MCF 10A (cell line): ENCODE data around the gene BEND7. TPM values are rescaled to one million over a fixed set of nuclear protein-coding genes. Genes with fewer than 3 reads are reported as not detected.

Experiments
- BruUV-seq: library from RNA; stranded (reverse); fragments of 400-500 nt; replicated peaks from 2 replicates; lab custom pipeline; 2021; lab: Mats Ljungman, UMichigan
- CTCF ChIA-PET: fragments of 300-600 bp; sonication (Branson Sonifier 250); formaldehyde crosslinking; extraction: SDS; loops from one replicate; lab custom pipeline; 2021; ENCODE audit warnings: antibody characterized with exemption, inconsistent platforms; lab: Yijun Ruan, JAX
- POLR2A ChIA-PET: fragments of 300-600, 350-650 bp; sonication (Branson Sonifier 250); formaldehyde crosslinking; extraction: SDS; loops from one replicate; lab custom pipeline; 2020; ENCODE audit warnings: antibody characterized with exemption, inconsistent platforms; lab: Yijun Ruan, JAX
- DNase-seq: peaks from one replicate; pipeline ENCODE4 v3.0.0-alpha.2; 2018; ENCODE audit not compliant: unreplicated experiment
- H3K27ac Mint-ChIP-seq: one replicate; pipeline ENCODE4 v1.8.0; 2022; ENCODE audit warnings: mild to moderate bottlenecking, low read depth, mixed read lengths; ENCODE audit not compliant: unreplicated experiment
- H3K27me3 Mint-ChIP-seq: one replicate; pipeline ENCODE4 v1.8.0; 2022; ENCODE audit warnings: mixed read lengths; ENCODE audit not compliant: insufficient read depth, unreplicated experiment
- H3K36me3 Mint-ChIP-seq: one replicate; pipeline ENCODE4 v1.8.0; 2022; ENCODE audit warnings: mild to moderate bottlenecking, moderate library complexity, mixed read lengths; ENCODE audit not compliant: insufficient read depth, unreplicated experiment
- H3K4me1 Mint-ChIP-seq: one replicate; pipeline ENCODE4 v1.8.0; 2022; ENCODE audit warnings: mixed read lengths; ENCODE audit not compliant: insufficient read depth, unreplicated experiment
- H3K4me3 Mint-ChIP-seq: one replicate; pipeline ENCODE4 v1.8.0; 2022; ENCODE audit warnings: mild to moderate bottlenecking, moderate library complexity, mixed read lengths; ENCODE audit not compliant: unreplicated experiment
- H3K9me3 Mint-ChIP-seq: one replicate; pipeline ENCODE4 v1.8.0; 2022; ENCODE audit warnings: mixed read lengths; ENCODE audit not compliant: unreplicated experiment
- CTCF ChIP-seq: fragments of 200-600 bp; IDR thresholded peaks from one replicate; pipeline ENCODE4 v1.8.0; 2022; ENCODE audit warnings: antibody characterized with exemption, mild to moderate bottlenecking; ENCODE audit not compliant: unreplicated experiment
- intact Hi-C: fragments of 100-400 bp; cut with micrococcal nuclease; formaldehyde crosslinking; loops from 2 replicates; pipeline ENCODE4 v1.14.1; 2022
- total RNA-seq: library from RNA; stranded (reverse); gene quantifications from 2 replicates; pipeline ENCODE4 v1.2.3, GENCODE V29; 2022

The BEND7 gene
- total RNA-seq, 1 experiment from 2014 or later = 12.4 TPM

- intact Hi-C loops = no loop called here
- POLR2A ChIA-PET = no interaction called here
These were observed 103.4 kb downstream of the BEND7 start for GRCh38 chr10:13425397-13425796.

GRCh38 chr10:13422800-13423199 is 106.0 kb downstream of the BEND7 start:
- no peak for TF ChIP-seq CTCF
- Mint-ChIP-seq H3K4me3 (no peak overlapping the region), H3K27ac (no peak overlapping the region), H3K9me3 (no peaks in the 10 kb centered on the region), H3K27me3 (peaks cover 20% of the 10 kb centered on the region), H3K36me3 (no peaks in the 10 kb centered on the region), H3K4me1 (no peaks in the 10 kb centered on the region)
- no TSS peak for BruUV-seq
- POLR2A ChIA-PET = no interaction called here
- intact Hi-C loops = no loop called here
- CTCF ChIA-PET = interaction anchor here (0.6 to 0.7 kb wide), 2 partner anchors 163 to 178 kb away, joined by 3 to 4 read pairs; no protein-coding TSS in a partner anchor
- DNase-seq = no peak

More at GRCh38 chr10:13425397-13425796, 103.4 kb downstream of the BEND7 start:
- no peak for DNase-seq
- no TSS peak for BruUV-seq
- no peak for TF ChIP-seq CTCF
- Mint-ChIP-seq H3K27ac (no peak overlapping the region), H3K36me3 (no peaks in the 10 kb centered on the region), H3K4me3 (no peak overlapping the region), H3K4me1 (no peaks in the 10 kb centered on the region), H3K27me3 (peaks cover 23% of the 10 kb centered on the region), H3K9me3 (no peaks in the 10 kb centered on the region)
- CTCF ChIA-PET = no interaction called here

- Mint-ChIP-seq H3K27me3 (peaks cover 7% of the 10 kb centered on the region), H3K27ac (no peak overlapping the region), H3K9me3 (no peaks in the 10 kb centered on the region), H3K36me3 (no peaks in the 10 kb centered on the region), H3K4me1 (no peaks in the 10 kb centered on the region), H3K4me3 (no peak overlapping the region)
- BruUV-seq = no TSS peak
- intact Hi-C loops = no loop called here
- TF ChIP-seq CTCF = no peak
- no peak for DNase-seq
- CTCF ChIA-PET = no interaction called here
- POLR2A ChIA-PET = no interaction called here
These were observed 107.4 kb downstream of the BEND7 start for GRCh38 chr10:13421382-13421917.

DNA sequence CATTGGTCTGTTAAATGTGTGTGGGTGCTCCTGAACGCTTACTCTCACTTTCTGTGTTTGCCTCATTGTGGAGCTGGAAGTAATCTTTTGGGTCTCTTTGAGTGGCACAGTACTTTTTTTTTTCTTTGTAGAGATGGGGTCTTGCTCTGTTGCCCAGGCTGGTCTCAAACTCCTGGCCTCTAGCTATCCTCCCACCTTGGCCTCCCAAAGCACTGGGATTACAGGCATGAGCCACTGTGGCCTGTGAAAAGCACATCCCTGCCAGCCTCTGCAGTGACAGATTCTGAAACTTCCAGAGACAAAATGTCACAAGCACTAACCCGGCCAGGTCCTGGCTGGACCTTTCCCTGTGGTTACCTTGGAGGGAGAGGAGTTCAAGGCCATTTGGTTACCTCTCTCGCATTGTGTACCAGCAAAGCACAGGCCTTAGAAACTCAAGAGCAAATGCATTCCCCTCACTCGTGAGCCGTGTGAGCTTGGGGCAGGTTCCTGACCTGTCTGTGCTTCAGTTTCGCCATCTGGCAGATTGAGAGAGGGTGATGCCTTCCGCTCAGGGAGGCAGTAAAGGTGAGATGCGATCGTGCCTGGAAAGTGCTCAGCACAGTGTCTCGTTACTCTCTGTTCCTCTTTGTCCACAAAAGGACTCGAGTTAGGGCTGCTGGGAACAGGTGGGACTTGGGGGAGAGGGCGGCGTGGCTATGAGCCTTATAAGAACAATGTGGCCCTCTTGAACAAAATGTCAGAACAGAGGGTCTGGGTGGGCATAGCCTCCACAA is 108.1 kb downstream of the BEND7 start:
- no peak for TF ChIP-seq CTCF
- no peaks in the 10 kb centered on the region for H3K36me3 Mint-ChIP-seq
- H3K27ac Mint-ChIP-seq = no peak overlapping the region
- intact Hi-C loops = no loop called here
- H3K4me3 Mint-ChIP-seq = no peak overlapping the region
- no peaks in the 10 kb centered on the region for H3K9me3 Mint-ChIP-seq
- H3K4me1 Mint-ChIP-seq = no peaks in the 10 kb centered on the region
- POLR2A ChIA-PET = no interaction called here
- DNase-seq = no peak
- no TSS peak for BruUV-seq
- H3K27me3 Mint-ChIP-seq = no peaks in the 10 kb centered on the region
- CTCF ChIA-PET = interaction anchor here (0.7 kb wide), 1 partner anchor 10 kb away, joined by 3 read pairs; no protein-coding TSS in a partner anchor
